H1 (cell line): ENCODE results near the gene FUT6. TPM values are rescaled to one million over a fixed set of nuclear protein-coding genes. Genes with fewer than 3 reads are reported as not detected.

ENCODE experiments used
- CREB1 ChIP-seq: IDR thresholded peaks from 2 replicates; pipeline ENCODE4 v1.6.1; 2012; ENCODE audit warnings: inconsistent platforms
- HDAC6 ChIP-seq: IDR thresholded peaks from one replicate; pipeline ENCODE4 v1.7.1; 2012; ENCODE audit warnings: low read depth, mild to moderate bottlenecking, inconsistent platforms, low read length, moderate library complexity
- polyA plus RNA-seq, 7 experiments: library from polyadenylated mRNA; depleted of rRNA in 3 of 7; stranded (reverse) in 5 of 7; unstranded in 2 of 7; fragments of >200 nt in 5 of 7; fragments of 200-250 nt in 2 of 7; gene quantifications; 1 replicate in 5 of 7; 2 replicates in 1 of 7; 4 replicates in 1 of 7; pipeline versions ENCODE4 v1.2.1 to v1.2.3, GENCODE V29; 2011 to 2013; ENCODE audit warnings: missing spikeins in 2 of 7, mixed read lengths in 2 of 7
- total RNA-seq: library from RNA; stranded (reverse); fragmentation: NEBNext Ultra II Directional; extraction: Animal tissue kit (Norgen Biotek cat#: 25700); gene quantifications from 2 replicates; pipeline ENCODE4 v1.2.1, GENCODE V29; 2021

Gene FUT6
- total and polyA plus RNA-seq, 2 of the 8 experiments (the other 6 are each of a cell fraction or from before 2014, with no cell fraction given), result not detected

- TF ChIP-seq CREB1 (no peak), HDAC6 (no peak)
Measured at GRCh38 chr19:5832061-5832460, 7.4 kb downstream of the FUT6 start (continued).
